ENCODE data around the gene ANTXR1. TPM values are rescaled to one million over a fixed set of nuclear protein-coding genes. Genes with fewer than 3 reads are reported as not detected.
"Not testable (repeated sequence)": the region's sequence is repeated elsewhere in the genome, so short reads cannot be mapped to it uniquely, and the experiment has no call there.

Gene ANTXR1
- total and polyA plus RNA-seq, 10 donors, result 2.8 to 66.7 (median 36.9) TPM

DNA sequence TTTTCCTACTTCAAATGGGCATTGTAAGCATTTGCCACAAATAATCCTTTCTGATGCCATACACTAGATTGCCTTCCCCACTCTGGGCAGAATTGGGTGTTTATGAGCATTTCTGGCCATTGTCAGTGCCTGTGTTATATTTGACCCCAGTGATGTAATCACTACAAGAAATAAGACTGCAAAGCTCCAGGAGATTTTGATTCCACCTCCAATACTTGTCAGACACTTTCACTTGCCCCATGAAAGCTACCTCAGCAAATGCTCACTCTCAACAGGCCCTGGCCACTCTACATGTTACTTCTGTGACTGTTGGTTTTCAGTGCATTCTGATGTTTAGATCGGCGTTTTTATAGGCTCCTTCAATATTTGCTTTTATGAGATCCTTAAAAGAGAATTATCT, 239.0 kb downstream of the ANTXR1 start:
- H3K9me3 ChIP-seq, result no peaks in the 10 kb centered on the region
- TF ChIP-seq POLR2AphosphoS5 (IDR thresholded peaks at IDR 0.05) (no peak), POLR2A (IDR thresholded peaks at IDR 0.05) (no peak)
- TF ChIP-seq, protein P1, sequence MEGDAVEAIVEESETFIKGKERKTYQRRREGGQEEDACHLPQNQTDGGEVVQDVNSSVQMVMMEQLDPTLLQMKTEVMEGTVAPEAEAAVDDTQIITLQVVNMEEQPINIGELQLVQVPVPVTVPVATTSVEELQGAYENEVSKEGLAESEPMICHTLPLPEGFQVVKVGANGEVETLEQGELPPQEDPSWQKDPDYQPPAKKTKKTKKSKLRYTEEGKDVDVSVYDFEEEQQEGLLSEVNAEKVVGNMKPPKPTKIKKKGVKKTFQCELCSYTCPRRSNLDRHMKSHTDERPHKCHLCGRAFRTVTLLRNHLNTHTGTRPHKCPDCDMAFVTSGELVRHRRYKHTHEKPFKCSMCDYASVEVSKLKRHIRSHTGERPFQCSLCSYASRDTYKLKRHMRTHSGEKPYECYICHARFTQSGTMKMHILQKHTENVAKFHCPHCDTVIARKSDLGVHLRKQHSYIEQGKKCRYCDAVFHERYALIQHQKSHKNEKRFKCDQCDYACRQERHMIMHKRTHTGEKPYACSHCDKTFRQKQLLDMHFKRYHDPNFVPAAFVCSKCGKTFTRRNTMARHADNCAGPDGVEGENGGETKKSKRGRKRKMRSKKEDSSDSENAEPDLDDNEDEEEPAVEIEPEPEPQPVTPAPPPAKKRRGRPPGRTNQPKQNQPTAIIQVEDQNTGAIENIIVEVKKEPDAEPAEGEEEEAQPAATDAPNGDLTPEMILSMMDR (IDR thresholded peaks at IDR 0.05 in 8 of 11, conservative IDR thresholded peaks at IDR 0.05 in 3 of 11), result no peak
- H3K27ac ChIP-seq, result peak overlapping the region in 1 of 8 donors; percentile 11
- no peak for DNase-seq
- WGBS, 5 donors, result 79 to 94% (median 92%) methylated on average over 2 of the region's 2 CpGs
- H3K36me3 ChIP-seq, result no peaks in the 10 kb centered on the region
- peaks cover 0 to 10% (median 0%) of the 10 kb centered on the region in 7 donors for H3K27me3 ChIP-seq (replicated peaks in 1 of 7)
- intact Hi-C loops (cut with DNase I; ENCODE audit: low total_unique reads), result no loop called here
- no peak overlapping the region for H3K4me3 ChIP-seq
- peaks cover 0 to 4% (median 0%) of the 10 kb centered on the region in 6 donors for H3K4me1 ChIP-seq

DNA sequence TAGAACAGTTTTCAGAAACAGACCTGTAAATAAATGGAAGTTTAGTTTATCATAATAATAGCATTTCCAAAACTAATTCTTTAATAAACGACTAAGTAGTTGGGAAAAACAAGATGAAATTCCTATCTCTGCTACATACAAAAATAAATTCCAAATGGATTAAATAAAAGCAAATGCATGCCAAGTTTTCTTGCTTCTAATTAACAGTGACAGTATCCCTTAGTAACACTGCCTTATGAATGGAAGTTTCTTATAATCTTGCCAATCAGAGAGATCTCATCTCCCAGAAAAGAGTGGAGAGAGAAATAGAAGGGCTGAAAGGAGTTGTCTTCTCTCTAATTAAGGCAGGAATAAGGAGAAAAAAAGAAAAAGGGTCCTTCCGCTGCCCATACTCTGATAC, 240.1 kb downstream of the ANTXR1 start:
- peaks cover 0 to 4% (median 0%) of the 10 kb centered on the region in 6 donors for H3K4me1 ChIP-seq
- H3K9me3 ChIP-seq, result peaks cover 0 to 2% (median 0%) of the 10 kb centered on the region in 8 donors
- peaks cover 0 to 10% (median 0%) of the 10 kb centered on the region in 7 donors for H3K27me3 ChIP-seq (replicated peaks in 1 of 7)
- intact Hi-C loops (cut with DNase I; ENCODE audit: low total_unique reads), result no loop called here
- TF ChIP-seq POLR2A (IDR thresholded peaks at IDR 0.05) (no peak), POLR2AphosphoS5 (IDR thresholded peaks at IDR 0.05) (no peak)
- TF ChIP-seq, protein P1 (IDR thresholded peaks at IDR 0.05 in 8 of 11, conservative IDR thresholded peaks at IDR 0.05 in 3 of 11), result no peak
- H3K36me3 ChIP-seq, result no peaks in the 10 kb centered on the region
- peak overlapping the region in 6 of 8 donors; percentile 16 to 68 (median 50) for H3K27ac ChIP-seq
- WGBS, 5 donors, result 71 to 86% (median 81%) methylated on average over 2 of the region's 2 CpGs
- no peak for DNase-seq
- H3K4me3 ChIP-seq, result no peak overlapping the region

GRCh38 chr2:69253611-69254301, 240.8 kb downstream of the ANTXR1 start:
- H3K4me1 ChIP-seq, result peaks cover 0 to 4% (median 0%) of the 10 kb centered on the region in 6 donors
- intact Hi-C loops (cut with DNase I; ENCODE audit: low total_unique reads), result no loop called here
- H3K36me3 ChIP-seq, result no peaks in the 10 kb centered on the region
- 73 to 78% (median 77%) methylated on average over 8 of the region's 8 CpGs for WGBS, 5 donors
- peak in 1 of 3 donors; percentile 54 for TF ChIP-seq POLR2AphosphoS5 (IDR thresholded peaks at IDR 0.05)
- TF ChIP-seq POLR2A (IDR thresholded peaks at IDR 0.05), result no peak
- no peak for DNase-seq
- H3K9me3 ChIP-seq, result peaks cover 0 to 9% (median 4%) of the 10 kb centered on the region in 8 donors
- H3K27me3 ChIP-seq (replicated peaks in 1 of 7), result peaks cover 0 to 10% (median 0%) of the 10 kb centered on the region in 7 donors
- H3K4me3 ChIP-seq, result no peak overlapping the region
- peak overlapping the region in 7 of 8 donors; percentile 16 to 68 (median 49) for H3K27ac ChIP-seq

GRCh38 chr2:69255760-69256159, 242.8 kb downstream of the ANTXR1 start:
- TF ChIP-seq POLR2A (IDR thresholded peaks at IDR 0.05), result no peak
- no peak for TF ChIP-seq POLR2AphosphoS5 (IDR thresholded peaks at IDR 0.05)
- TF ChIP-seq, protein P1 (IDR thresholded peaks at IDR 0.05 in 8 of 11, conservative IDR thresholded peaks at IDR 0.05 in 3 of 11), result no peak
- H3K4me3 ChIP-seq, result no peak overlapping the region
- intact Hi-C loops (cut with DNase I; ENCODE audit: low total_unique reads), result no loop called here
- DNase-seq, result no peak
- peaks cover 4 to 29% (median 24%) of the 10 kb centered on the region in 8 donors for H3K9me3 ChIP-seq
- H3K36me3 ChIP-seq, result no peaks in the 10 kb centered on the region
- 84 to 92% (median 89%) methylated on average over 3 of the region's 3 CpGs for WGBS, 5 donors
- H3K4me1 ChIP-seq, result peaks cover 0 to 4% (median 0%) of the 10 kb centered on the region in 6 donors
- peaks cover 0 to 10% (median 0%) of the 10 kb centered on the region in 7 donors for H3K27me3 ChIP-seq (replicated peaks in 1 of 7)
- H3K27ac ChIP-seq, result no peak overlapping the region

DNA sequence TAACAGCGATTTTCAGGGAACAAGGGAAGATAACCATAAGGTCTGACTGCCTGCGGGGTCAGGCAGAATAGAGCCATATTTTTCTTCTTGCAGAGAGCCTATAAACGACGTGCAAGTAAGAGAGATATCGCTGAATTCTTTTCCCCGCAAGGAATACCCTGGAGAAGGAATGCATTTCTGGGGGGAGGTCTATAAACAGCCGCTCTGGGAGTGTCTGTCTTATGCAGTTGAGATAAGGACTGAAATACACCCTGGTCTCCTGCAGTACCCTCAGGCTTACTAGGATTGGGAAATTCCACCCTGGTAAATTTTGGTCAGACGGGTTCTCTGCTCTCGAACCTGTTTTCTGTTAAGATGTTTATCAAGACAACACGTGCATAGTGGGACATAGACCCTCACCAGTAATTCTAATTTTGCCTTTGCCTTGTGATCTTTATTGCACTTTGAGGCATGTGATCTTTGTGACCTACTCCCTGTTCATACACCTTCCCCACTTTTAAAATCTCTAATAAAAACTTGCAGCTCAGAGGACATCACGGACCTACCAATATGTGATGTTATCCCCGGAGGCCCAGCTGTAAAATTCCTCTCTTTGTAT, 247.1 kb downstream of the ANTXR1 start:
- H3K9me3 ChIP-seq, result peaks cover 4 to 47% (median 34%) of the 10 kb centered on the region in 8 donors
- peaks cover 0 to 10% (median 0%) of the 10 kb centered on the region in 7 donors for H3K27me3 ChIP-seq (replicated peaks in 1 of 7)
- intact Hi-C loops (cut with DNase I; ENCODE audit: low total_unique reads); H3K4me1 ChIP-seq; DNase-seq; H3K4me3 ChIP-seq; H3K36me3 ChIP-seq; H3K27ac ChIP-seq: not testable (repeated sequence)
- WGBS, 5 donors, result 84 to 91% (median 88%) methylated on average over 12 of the region's 12 CpGs

Data from spleen (tissue), 11 donors.